Panc1 (cell line): ENCODE results near the gene OR13D1. TPM values are rescaled to one million over a fixed set of nuclear protein-coding genes. Genes with fewer than 3 reads are reported as not detected.

Experiments used
- ATAC-seq: fragments of 200-7000 bp; cut with Tn5 transposase; 2 replicates; pipeline ENCODE4 v1.9.1; 2020; ENCODE audit warnings: mild to moderate bottlenecking, moderate library complexity
- BruUV-seq: library from RNA; stranded (reverse); fragments of 400-500 nt; replicated peaks from 2 replicates; lab custom pipeline; 2021; lab: Mats Ljungman, UMichigan
- CTCF ChIA-PET: fragments of 300-600 bp; sonication (Branson Sonifier 250); formaldehyde crosslinking; loops from one replicate; lab custom pipeline; 2022; ENCODE audit warnings: antibody characterized with exemption; lab: Charles Lee
- POLR2A ChIA-PET: fragments of 300-600 bp; sonication (Branson Sonifier 250); formaldehyde crosslinking; loops from one replicate; lab custom pipeline; 2022; ENCODE audit warnings: antibody characterized with exemption; lab: Charles Lee
- DNase-seq: peaks from one replicate; pipeline ENCODE4 v3.0.0-alpha.2; 2010; ENCODE audit warnings: low read depth, low spot score
- H3K27ac ChIP-seq: 2 replicates; pipeline ENCODE4 v1.5.1; 2011; ENCODE audit warnings: mild to moderate bottlenecking, low read length, inconsistent platforms
- H3K27me3 ChIP-seq: fragments of 200-500 bp; sonication (Bioruptor generic); 2 replicates; pipeline ENCODE4 v1.6.0; 2014; ENCODE audit warnings: low read length, inconsistent platforms; ENCODE audit not compliant: control insufficient read depth, insufficient read depth
- H3K36me3 ChIP-seq: fragments of 200-500 bp; sonication (Bioruptor generic); 2 replicates; pipeline ENCODE4 v1.5.1; 2014; ENCODE audit warnings: inconsistent platforms, mild to moderate bottlenecking, low read length, moderate library complexity; ENCODE audit not compliant: control insufficient read depth, insufficient read depth
- H3K4me1 ChIP-seq: 2 replicates; pipeline ENCODE4 v1.5.1; 2011; ENCODE audit warnings: inconsistent platforms, mild to moderate bottlenecking, low read length, moderate library complexity; ENCODE audit not compliant: control insufficient read depth, insufficient read depth
- H3K4me3 ChIP-seq, 2 experiments: 2 replicates each; pipeline ENCODE4 v1.5.1; 2011 to 2012; ENCODE audit warnings: low read depth in 2 of 2, low read length in 2 of 2, mild to moderate bottlenecking in 2 of 2, inconsistent platforms in 1 of 2, moderate library complexity in 1 of 2
- H3K9me3 ChIP-seq: fragments of 200-500 bp; sonication (Bioruptor generic); 2 replicates; pipeline ENCODE4 v1.5.1; 2014; ENCODE audit warnings: low read depth, mild to moderate bottlenecking, inconsistent platforms, low read length, moderate library complexity; ENCODE audit not compliant: control insufficient read depth, insufficient read depth
- CTCF ChIP-seq: fragments of 450-650 bp; IDR thresholded peaks from 2 replicates; pipeline ENCODE4 v1.5.1; 2017; ENCODE audit warnings: mild to moderate bottlenecking
- POLR2AphosphoS5 ChIP-seq: IDR thresholded peaks from 2 replicates; pipeline ENCODE4 v1.6.1; 2012; ENCODE audit warnings: mild to moderate bottlenecking, low read depth, low read length, moderate library complexity
- REST ChIP-seq, 2 experiments: IDR thresholded peaks; 2 replicates each; pipeline ENCODE4 v1.6.1; 2011 to 2012; ENCODE audit warnings: low read depth in 2 of 2, control low read depth in 1 of 2, low read length in 1 of 2, mild to moderate bottlenecking in 1 of 2, moderate library complexity in 1 of 2; ENCODE audit not compliant: insufficient read depth in 1 of 2
- SIN3A ChIP-seq: IDR thresholded peaks from 2 replicates; pipeline ENCODE4 v1.6.1; 2012; ENCODE audit warnings: low read depth, mild to moderate bottlenecking, low read length, moderate library complexity, borderline replicate concordance; ENCODE audit not compliant: insufficient read depth
- TCF7L2 ChIP-seq: IDR thresholded peaks from 2 replicates; pipeline ENCODE4 v1.6.1; 2011; ENCODE audit warnings: mild to moderate bottlenecking, low read depth, low read length, inconsistent platforms
- in situ Hi-C: cut with HindIII; loops from 2 replicates; pipeline ENCODE4 v1.10.0; 2016; ENCODE audit warnings: low sequenced_read_pairs, low pct_unique_long_range_greater_than_20kb
- intact Hi-C: fragments of 100-400 bp; cut with micrococcal nuclease; formaldehyde crosslinking; loops from one replicate; pipeline ENCODE4 v1.10.0; 2022; ENCODE audit not compliant: unreplicated experiment
- total RNA-seq: library from RNA; stranded (reverse); gene quantifications from one replicate; pipeline ENCODE4 v1.2.1, GENCODE V29; 2021; ENCODE audit not compliant: unreplicated experiment

Gene OR13D1
- total RNA-seq, 1 experiment from 2014 or later: not detected

- Histone ChIP-seq H3K36me3 (no peaks in the 10 kb centered on the region), H3K4me3 (no peak overlapping the region), H3K27ac (no peak overlapping the region), H3K9me3 (no peaks in the 10 kb centered on the region), H3K4me1 (no peaks in the 10 kb centered on the region), H3K27me3 (no peaks in the 10 kb centered on the region)
- intact Hi-C loops (no loop called here), in situ Hi-C loops (no loop called here)
- BruUV-seq: no TSS peak
- ChIA-PET POLR2A (no interaction called here), CTCF (no interaction called here)
- ATAC-seq (no peak), DNase-seq (no peak)
- no peak for TF ChIP-seq POLR2AphosphoS5
- no peak for TF ChIP-seq SIN3A
- no peak for TF ChIP-seq TCF7L2
- no peak for TF ChIP-seq REST (IDR thresholded peaks at IDR 0.05; ENCODE audit: insufficient read depth in 1 of 2, low read depth in 2 of 2, low read length in 1 of 2)
- TF ChIP-seq CTCF: no peak
Measured at GRCh38 chr9:104711604-104712003, 17.3 kb downstream of the OR13D1 start.

GRCh38 chr9:104725014-104725413 lies 30.7 kb downstream of the OR13D1 start:
- no peaks in the 10 kb centered on the region for H3K36me3 ChIP-seq
- no peaks in the 10 kb centered on the region for H3K9me3 ChIP-seq
- ATAC-seq (no peak), DNase-seq (no peak)
- intact Hi-C loops (no loop called here), in situ Hi-C loops (no loop called here)
- BruUV-seq: no TSS peak
- no peaks in the 10 kb centered on the region for H3K27me3 ChIP-seq
- POLR2A ChIA-PET: no interaction called here
- CTCF ChIA-PET: no interaction called here
- no peak overlapping the region for H3K27ac ChIP-seq
- H3K4me3 ChIP-seq: no peak overlapping the region
- TF ChIP-seq TCF7L2: no peak
- no peak for TF ChIP-seq CTCF
- TF ChIP-seq REST (IDR thresholded peaks at IDR 0.05; ENCODE audit: insufficient read depth in 1 of 2, low read depth in 2 of 2, low read length in 1 of 2): no peak
- no peak for TF ChIP-seq SIN3A
- TF ChIP-seq POLR2AphosphoS5: no peak
- no peaks in the 10 kb centered on the region for H3K4me1 ChIP-seq
